Measurements from ENCODE around the gene MAPK10. TPM values are rescaled to one million over a fixed set of nuclear protein-coding genes. Genes with fewer than 3 reads are reported as not detected.

MAPK10 gene
- total RNA-seq: 10 to 100 TPM; 13.6 to 30.5 TPM
- long read RNA-seq, donor 1, partial matches to known transcripts: 1 of 9 reads
- long read RNA-seq, donor 1, other reads (novel, unspliced or antisense): 7 of 9 reads
- long read RNA-seq, donor 2, partial matches to known transcripts: 11 of 29 reads
- long read RNA-seq, donor 2, other reads (novel, unspliced or antisense): 14 of 29 reads

DNA sequence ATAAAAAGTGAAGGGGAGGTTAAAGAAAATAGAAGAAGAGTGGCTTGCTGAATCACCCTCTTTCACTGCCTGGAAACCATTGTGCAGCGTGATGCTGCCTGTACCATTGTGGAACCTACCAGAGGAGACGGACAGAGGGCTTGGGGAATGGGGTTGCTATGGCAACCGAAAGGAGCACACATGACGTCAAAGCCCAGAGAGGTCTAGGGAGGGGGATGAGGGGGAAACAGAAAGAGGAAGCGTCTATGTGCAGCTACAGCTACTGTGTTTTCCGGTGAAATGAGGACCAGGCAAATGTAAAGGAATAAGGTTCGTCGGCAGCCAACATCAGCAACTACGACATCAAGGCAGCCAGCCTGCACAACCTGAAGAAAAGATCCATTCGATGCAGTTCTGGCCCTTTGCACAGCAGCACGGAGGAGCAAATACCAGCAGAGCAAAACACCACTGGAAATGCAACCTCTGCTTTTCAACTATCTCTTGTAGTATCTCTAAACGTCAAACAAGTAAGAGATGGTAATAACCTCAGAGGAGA, at the start of gene MAPK10:
TSS of gene MAPK10 (minus strand) at position 110 of the 535 bp plus-strand sequence.
- intact Hi-C loops (cut with DNase I): no loop called here
- peak; percentile 84 for DNase-seq (ENCODE audit: low spot score)

GRCh38 chr4:86403575-86403974, 43.7 kb upstream of the MAPK10 start:
- intact Hi-C loops (cut with DNase I): no loop called here

GRCh38 chr4:86401826-86402225, 42.0 kb upstream of the MAPK10 start:
- DNase-seq (ENCODE audit: low spot score): no peak
- intact Hi-C loops (cut with DNase I): no loop called here

More at GRCh38 chr4:86403575-86403974, 43.7 kb upstream of the MAPK10 start:
- DNase-seq (ENCODE audit: low spot score): no peak

DNA sequence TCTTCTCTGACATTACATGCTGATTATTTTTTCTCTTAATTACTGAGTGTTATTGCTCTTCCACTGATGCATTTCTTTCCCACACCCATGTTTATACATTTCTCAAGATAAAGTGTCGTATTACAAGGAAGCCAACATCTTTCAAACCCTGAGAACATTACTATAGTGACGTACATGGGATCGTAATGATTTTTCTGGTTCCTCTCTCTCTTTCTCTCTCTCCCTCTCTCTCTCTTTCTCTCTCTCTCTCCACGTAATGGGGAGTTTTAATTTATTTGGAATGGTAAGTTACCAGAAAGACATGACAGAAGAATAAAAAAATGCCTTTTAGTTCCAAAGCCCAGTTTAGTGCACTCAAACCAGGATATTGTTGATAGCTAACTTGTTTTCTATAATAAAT, 40.4 kb upstream of the MAPK10 start:
- DNase-seq (ENCODE audit: low spot score): no peak
- intact Hi-C loops (cut with DNase I): no loop called here

- no peak for DNase-seq (ENCODE audit: low spot score)
- intact Hi-C loops (cut with DNase I): no loop called here
Measured at GRCh38 chr4:86398187-86398586, 38.3 kb upstream of the MAPK10 start.

GRCh38 chr4:86393749-86394148, 33.9 kb upstream of the MAPK10 start:
- no peak for DNase-seq (ENCODE audit: low spot score)
- intact Hi-C loops (cut with DNase I): no loop called here

GRCh38 chr4:86389664-86390063, 29.8 kb upstream of the MAPK10 start:
- no peak for DNase-seq (ENCODE audit: low spot score)
- intact Hi-C loops (cut with DNase I): no loop called here

GRCh38 chr4:86388252-86388651, 28.4 kb upstream of the MAPK10 start:
- no peak for DNase-seq (ENCODE audit: low spot score)
- intact Hi-C loops (cut with DNase I): no loop called here

DNA sequence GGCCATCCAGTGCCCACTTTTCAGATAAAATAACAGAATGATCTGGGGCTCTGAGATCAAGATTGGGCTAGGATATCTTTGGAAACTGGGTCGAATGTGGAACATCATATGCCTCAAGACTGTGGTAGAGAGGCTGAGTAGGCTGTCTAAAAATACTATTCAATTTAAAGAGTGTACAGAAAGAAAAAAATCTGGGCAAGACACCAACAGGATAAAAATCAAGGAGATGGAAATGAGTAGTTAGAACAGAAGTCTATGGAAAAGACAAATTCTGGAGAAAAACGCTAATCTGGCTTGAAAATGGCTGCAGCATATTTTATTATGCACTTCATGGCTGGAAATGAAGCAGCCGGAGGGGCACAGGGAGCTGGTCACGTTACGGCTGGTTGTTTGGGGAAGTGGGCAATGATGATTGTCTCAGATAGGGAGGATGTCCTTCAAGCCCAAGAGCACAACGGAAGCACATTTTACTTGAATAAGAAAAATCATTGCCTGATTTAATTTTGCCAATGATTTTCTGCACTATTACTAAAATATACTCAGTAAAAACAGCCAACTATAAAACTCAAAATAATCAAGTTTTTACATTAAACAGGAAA, 27.1 kb upstream of the MAPK10 start:
- DNase-seq (ENCODE audit: low spot score): no peak
- intact Hi-C loops (cut with DNase I): no loop called here

GRCh38 chr4:86386201-86386600, 26.3 kb upstream of the MAPK10 start:
- DNase-seq (ENCODE audit: low spot score): no peak
- intact Hi-C loops (cut with DNase I): no loop called here

- DNase-seq (ENCODE audit: low spot score): no peak
- intact Hi-C loops (cut with DNase I): no loop called here
Measured at GRCh38 chr4:86381431-86381830, 21.6 kb upstream of the MAPK10 start.

- intact Hi-C loops (cut with DNase I): no loop called here
- DNase-seq (ENCODE audit: low spot score): no peak
Measured at GRCh38 chr4:86380181-86380724, 20.4 kb upstream of the MAPK10 start.

- no peak for DNase-seq (ENCODE audit: low spot score)
- intact Hi-C loops (cut with DNase I): no loop called here
Measured at GRCh38 chr4:86376850-86377249, 17.0 kb upstream of the MAPK10 start.

GRCh38 chr4:86368433-86368832, 8.6 kb upstream of the MAPK10 start:
- intact Hi-C loops (cut with DNase I): no loop called here
- DNase-seq (ENCODE audit: low spot score): no peak

GRCh38 chr4:86367577-86367976, 7.7 kb upstream of the MAPK10 start:
- no peak for DNase-seq (ENCODE audit: low spot score)
- intact Hi-C loops (cut with DNase I): no loop called here

- intact Hi-C loops (cut with DNase I): no loop called here
- no peak for DNase-seq (ENCODE audit: low spot score)
Measured at GRCh38 chr4:86366920-86367319, 7.1 kb upstream of the MAPK10 start.

GRCh38 chr4:86362510-86362909, 2.7 kb upstream of the MAPK10 start:
- intact Hi-C loops (cut with DNase I): no loop called here
- no peak for DNase-seq (ENCODE audit: low spot score)

DNA sequence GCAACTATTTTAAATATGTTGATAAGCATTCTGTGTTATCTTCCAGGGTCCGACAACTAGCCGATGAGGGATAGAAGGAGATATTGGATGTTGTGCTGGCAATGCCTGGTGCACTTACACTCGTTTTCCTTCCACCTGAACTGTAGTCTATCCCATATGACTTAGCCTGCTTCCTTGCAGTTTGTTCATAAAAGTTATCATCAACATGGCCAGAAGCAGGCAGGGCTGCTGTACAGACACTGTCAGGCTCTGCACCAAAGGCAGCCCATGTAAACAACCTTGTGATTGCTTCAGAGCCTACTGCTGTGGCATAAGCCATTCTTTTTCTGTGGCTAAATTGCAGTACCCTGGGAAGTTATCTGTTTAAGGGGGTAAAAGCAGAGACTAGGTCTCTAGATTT, 1.6 kb downstream of the MAPK10 start:
- DNase-seq (ENCODE audit: low spot score): no peak

GRCh38 chr4:86357608-86358007, 2.2 kb downstream of the MAPK10 start:
- DNase-seq (ENCODE audit: low spot score): no peak
- intact Hi-C loops (cut with DNase I): no loop called here

More for the DNA sequence above, 1.6 kb downstream of the MAPK10 start:
- intact Hi-C loops (cut with DNase I): no loop called here

DNA sequence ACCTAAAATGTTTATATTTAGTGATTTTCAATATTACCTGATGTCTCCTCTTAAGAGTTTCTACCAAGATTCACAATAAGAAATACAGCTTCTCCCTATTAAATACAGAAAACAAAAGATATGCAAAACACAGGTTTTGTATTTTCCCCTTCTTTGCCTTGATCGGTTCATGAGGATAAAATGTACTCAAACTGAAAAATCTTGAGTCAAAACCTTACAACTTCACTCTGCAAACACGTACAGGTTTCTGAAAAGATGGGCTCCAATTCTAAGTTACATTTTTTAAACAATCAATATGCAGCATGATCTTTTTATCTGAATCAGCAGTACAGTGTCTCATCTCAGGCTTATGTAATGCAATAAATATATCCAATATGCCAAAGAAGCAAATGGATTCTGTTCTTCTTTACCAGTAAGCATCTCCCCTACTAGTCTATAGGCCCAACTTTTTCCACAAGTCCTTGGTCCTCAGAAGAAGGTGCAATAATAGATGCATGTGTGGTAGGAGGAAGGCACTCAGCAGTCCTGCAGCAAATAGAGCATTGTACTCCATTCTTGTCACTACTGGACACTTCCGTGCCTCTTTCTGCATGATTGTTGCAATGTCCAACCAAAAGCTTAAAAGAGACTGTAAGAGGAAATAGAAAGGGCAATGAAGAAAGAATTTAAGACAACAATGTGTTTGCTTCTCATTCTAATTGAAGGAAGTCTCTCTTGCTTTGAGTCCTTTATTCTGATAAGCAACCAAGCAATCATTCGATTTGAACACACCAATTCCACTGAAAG, 3.2 kb downstream of the MAPK10 start:
- intact Hi-C loops (cut with DNase I): no loop called here
- no peak for DNase-seq (ENCODE audit: low spot score)

Measured in posterior vena cava (tissue), 2 donors.